HG02973 (cell line): ENCODE data around the gene DDX24.
A peak's percentile ranks its signal among the peaks of the same experiment; 100 is the strongest.

Source experiments
- ATAC-seq: cut with Tn5 transposase; IDR thresholded peaks from one replicate; pipeline ENCODE4 v1.9.1; 2021; ENCODE audit warnings: moderate library complexity; ENCODE audit not compliant: unreplicated experiment

DDX24 gene

GRCh38 chr14:94080621-94081385 is at the start of gene DDX24, which contains the start of gene IFI27L1:
Gene DDX24 (minus strand): TSS chr14:94081202. CDS start chr14:94079742, 1,460 bp downstream.
Gene IFI27L1 (plus strand): TSS chr14:94081310. CDS start chr14:94096938, 15,628 bp downstream.
- peak; percentile 96 for ATAC-seq

GRCh38 chr14:94129758-94130414 is 48.9 kb upstream of the DDX24 start:
- no peak for ATAC-seq

GRCh38 chr14:94129111-94129757 is 48.2 kb upstream of the DDX24 start, which contains the start of gene IFI27L2:
Gene IFI27L2 (minus strand): TSS chr14:94129604. CDS start chr14:94129564, 40 bp downstream.
- ATAC-seq, result peak; percentile 90

- no peak for ATAC-seq
These were observed 47.3 kb upstream of the DDX24 start for GRCh38 chr14:94128216-94128839.

GRCh38 chr14:94127330-94127729 is 46.3 kb upstream of the DDX24 start:
- no peak for ATAC-seq

GRCh38 chr14:94126800-94127199 is 45.8 kb upstream of the DDX24 start:
- no peak for ATAC-seq

- no peak for ATAC-seq
These were observed 45.3 kb upstream of the DDX24 start for GRCh38 chr14:94126419-94126677.

GRCh38 chr14:94125659-94126418 is 44.8 kb upstream of the DDX24 start:
- no peak for ATAC-seq

GRCh38 chr14:94124582-94125377 is 43.8 kb upstream of the DDX24 start:
- ATAC-seq, result no peak

GRCh38 chr14:94123868-94124267 is 42.9 kb upstream of the DDX24 start:
- ATAC-seq, result no peak

GRCh38 chr14:94123296-94123695 is 42.3 kb upstream of the DDX24 start:
- ATAC-seq, result no peak

GRCh38 chr14:94122438-94122837 is 41.4 kb upstream of the DDX24 start:
- ATAC-seq, result no peak

- no peak for ATAC-seq
These were observed 40.5 kb upstream of the DDX24 start for GRCh38 chr14:94121485-94121884.

GRCh38 chr14:94120667-94121340 is 39.8 kb upstream of the DDX24 start:
- no peak for ATAC-seq

- no peak for ATAC-seq
These were observed 38.1 kb upstream of the DDX24 start for GRCh38 chr14:94119071-94119470.

GRCh38 chr14:94117856-94118255 is 36.9 kb upstream of the DDX24 start:
- no peak for ATAC-seq

- ATAC-seq, result no peak
These were observed 35.7 kb upstream of the DDX24 start for GRCh38 chr14:94116701-94117100.

GRCh38 chr14:94115631-94116030 is 34.6 kb upstream of the DDX24 start:
- ATAC-seq, result no peak

GRCh38 chr14:94115058-94115591 is 34.1 kb upstream of the DDX24 start:
- ATAC-seq, result no peak
